DND-41 (cell line): ENCODE results near the gene TUBGCP3.
"Not testable (repeated sequence)": the region's sequence is repeated elsewhere in the genome, so short reads cannot be mapped to it uniquely, and the experiment has no call there.

Experiments
- ATAC-seq: fragments of 200-7000 bp; cut with Tn5 transposase; 3 replicates; pipeline ENCODE4 v1.9.1; 2021; ENCODE audit warnings: low read depth; ENCODE audit not compliant: insufficient read depth
- DNase-seq: peaks from one replicate; pipeline ENCODE4 v3.0.0-alpha.2; 2020
- H2AFZ ChIP-seq: 2 replicates; pipeline ENCODE4 v1.6.0; 2012; ENCODE audit warnings: low read depth, low read length
- H3K27ac ChIP-seq: 2 replicates; pipeline ENCODE4 v1.5.1; 2012; ENCODE audit warnings: low read length, inconsistent platforms
- H3K27me3 ChIP-seq: fragments of 200-600 bp; sonication (generic); 2 replicates; pipeline ENCODE4 v1.6.0; 2012; ENCODE audit warnings: low read length, mild to moderate bottlenecking, inconsistent platforms; ENCODE audit not compliant: insufficient read depth, poor library complexity
- H3K36me3 ChIP-seq: 2 replicates; pipeline ENCODE4 v1.5.1; 2012; ENCODE audit warnings: low read length, inconsistent platforms; ENCODE audit not compliant: insufficient read depth
- H3K4me1 ChIP-seq: 2 replicates; pipeline ENCODE4 v1.5.1; 2012; ENCODE audit warnings: mild to moderate bottlenecking, low read length; ENCODE audit not compliant: insufficient read depth
- H3K4me2 ChIP-seq: 2 replicates; pipeline ENCODE4 v1.6.0; 2012; ENCODE audit warnings: mild to moderate bottlenecking, moderate library complexity, low read length, inconsistent platforms; ENCODE audit not compliant: insufficient read depth
- H3K4me3 ChIP-seq, 2 experiments: fragments of 200-600 bp in 1 of 2; shearing (Covaris generic) in 1 of 2; 2 replicates each; pipeline ENCODE4 v1.5.1; 2012 to 2016; ENCODE audit warnings: inconsistent platforms in 2 of 2, low read length in 2 of 2, mild to moderate bottlenecking in 2 of 2, low read depth in 1 of 2, moderate library complexity in 1 of 2
- H3K79me2 ChIP-seq: 2 replicates; pipeline ENCODE4 v1.6.0; 2012; ENCODE audit warnings: low read length, inconsistent platforms; ENCODE audit not compliant: insufficient read depth
- H3K9ac ChIP-seq: 2 replicates; pipeline ENCODE4 v1.6.0; 2012; ENCODE audit warnings: low read depth, mild to moderate bottlenecking, inconsistent platforms, low read length, moderate library complexity
- H3K9me3 ChIP-seq: 2 replicates; pipeline ENCODE4 v1.5.1; 2012; ENCODE audit warnings: low read length, moderate library complexity, mild to moderate bottlenecking, inconsistent platforms; ENCODE audit not compliant: insufficient read depth, severe bottlenecking
- H4K20me1 ChIP-seq: 2 replicates; pipeline ENCODE4 v1.6.0; 2012; ENCODE audit warnings: low read length; ENCODE audit not compliant: insufficient read depth
- EZH2 ChIP-seq: IDR thresholded peaks from 3 replicates; pipeline ENCODE4 v1.6.1; 2012; ENCODE audit warnings: borderline replicate concordance, low read depth, mild to moderate bottlenecking, moderate library complexity, low read length, inconsistent platforms; ENCODE audit not compliant: severe bottlenecking
- TF ChIP-seq, protein P1 (sequence below): IDR thresholded peaks from 2 replicates; pipeline ENCODE4 v1.5.1; 2012; ENCODE audit warnings: borderline replicate concordance, low read length, moderate library complexity, mild to moderate bottlenecking; ENCODE audit not compliant: poor library complexity, severe bottlenecking; ENCODE audit errors: extremely low read depth

The TUBGCP3 gene

DNA sequence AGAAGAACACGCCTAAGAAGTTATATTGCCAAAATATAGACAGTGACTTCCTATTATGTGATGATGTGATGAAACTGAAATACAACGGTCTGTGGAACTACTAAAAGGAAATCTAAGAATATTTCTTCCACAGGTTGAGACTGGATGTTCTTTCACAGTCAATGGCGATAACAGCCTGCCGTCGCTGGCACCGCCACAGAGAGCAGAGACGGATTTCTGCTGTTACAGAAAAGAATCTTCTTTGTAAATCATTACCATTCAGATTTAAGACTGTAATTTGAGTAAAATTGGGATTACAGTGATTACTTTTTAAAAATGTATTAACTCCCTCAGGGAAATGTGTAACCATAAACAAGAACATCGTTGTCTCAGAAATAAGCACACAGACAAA is 100.8 kb downstream of the TUBGCP3 start:
- DNase-seq (no peak), ATAC-seq (no peak)
- Histone ChIP-seq H3K4me3 (no peak overlapping the region), H2AFZ (no peak overlapping the region), H3K9me3 (no peaks in the 10 kb centered on the region), H3K4me2 (no peak overlapping the region), H3K4me1 (no peaks in the 10 kb centered on the region), H4K20me1 (no peaks in the 10 kb centered on the region; the same call in 1 of the 2 replicates), H3K36me3 (peaks cover 49% of the 10 kb centered on the region), H3K79me2 (no peaks in the 10 kb centered on the region), H3K27me3 (no peaks in the 10 kb centered on the region), H3K9ac (no peak overlapping the region), H3K27ac (no peak overlapping the region)
- TF ChIP-seq, protein P1, sequence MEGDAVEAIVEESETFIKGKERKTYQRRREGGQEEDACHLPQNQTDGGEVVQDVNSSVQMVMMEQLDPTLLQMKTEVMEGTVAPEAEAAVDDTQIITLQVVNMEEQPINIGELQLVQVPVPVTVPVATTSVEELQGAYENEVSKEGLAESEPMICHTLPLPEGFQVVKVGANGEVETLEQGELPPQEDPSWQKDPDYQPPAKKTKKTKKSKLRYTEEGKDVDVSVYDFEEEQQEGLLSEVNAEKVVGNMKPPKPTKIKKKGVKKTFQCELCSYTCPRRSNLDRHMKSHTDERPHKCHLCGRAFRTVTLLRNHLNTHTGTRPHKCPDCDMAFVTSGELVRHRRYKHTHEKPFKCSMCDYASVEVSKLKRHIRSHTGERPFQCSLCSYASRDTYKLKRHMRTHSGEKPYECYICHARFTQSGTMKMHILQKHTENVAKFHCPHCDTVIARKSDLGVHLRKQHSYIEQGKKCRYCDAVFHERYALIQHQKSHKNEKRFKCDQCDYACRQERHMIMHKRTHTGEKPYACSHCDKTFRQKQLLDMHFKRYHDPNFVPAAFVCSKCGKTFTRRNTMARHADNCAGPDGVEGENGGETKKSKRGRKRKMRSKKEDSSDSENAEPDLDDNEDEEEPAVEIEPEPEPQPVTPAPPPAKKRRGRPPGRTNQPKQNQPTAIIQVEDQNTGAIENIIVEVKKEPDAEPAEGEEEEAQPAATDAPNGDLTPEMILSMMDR = no peak
- no peak for TF ChIP-seq EZH2

DNA sequence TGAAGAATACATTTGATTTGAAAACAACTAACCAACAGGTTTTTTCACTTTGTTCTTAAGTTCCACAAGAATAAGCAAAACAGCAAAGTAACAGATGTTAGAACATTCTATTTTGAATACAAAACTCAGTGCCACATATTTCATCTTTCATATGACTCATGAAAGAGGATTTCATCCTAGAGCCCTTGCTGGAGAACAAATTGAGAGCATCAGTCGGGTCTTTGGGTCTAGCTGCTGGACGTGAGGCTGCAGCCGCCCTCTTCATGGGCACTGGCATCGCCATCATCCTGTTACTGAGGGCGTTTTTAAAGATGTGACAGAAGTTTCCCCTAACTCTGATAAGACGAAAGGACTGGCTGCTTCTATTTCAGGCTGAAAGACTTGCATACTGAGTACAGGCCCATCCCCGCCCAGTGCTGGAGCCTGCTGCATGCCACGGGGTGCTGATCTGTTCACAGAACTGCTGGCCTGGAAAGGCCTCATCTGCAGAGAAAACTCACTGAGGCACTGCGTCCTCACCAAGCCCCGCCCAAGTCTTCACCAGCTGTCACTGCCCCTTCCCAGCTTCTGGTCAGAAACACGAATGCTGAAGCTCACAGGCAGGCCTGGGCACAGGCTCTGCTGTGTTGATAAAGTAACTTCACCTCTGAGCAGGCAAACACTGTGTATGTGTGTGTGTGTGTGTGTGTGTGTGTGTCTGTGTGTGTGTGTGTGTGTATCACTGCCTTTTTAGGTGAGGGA is 101.4 kb downstream of the TUBGCP3 start:
- Histone ChIP-seq H3K36me3 (peaks cover 45% of the 10 kb centered on the region), H2AFZ (no peak overlapping the region), H3K9ac (no peak overlapping the region), H4K20me1 (no peaks in the 10 kb centered on the region; the same call in 1 of the 2 replicates), H3K79me2 (no peaks in the 10 kb centered on the region), H3K27ac (no peak overlapping the region), H3K4me3 (no peak overlapping the region), H3K27me3 (no peaks in the 10 kb centered on the region), H3K4me1 (no peaks in the 10 kb centered on the region), H3K9me3 (no peaks in the 10 kb centered on the region), H3K4me2 (no peak overlapping the region)
- ATAC-seq = no peak
- TF ChIP-seq, protein P1 = no peak
- no peak for TF ChIP-seq EZH2
- DNase-seq = no peak

DNA sequence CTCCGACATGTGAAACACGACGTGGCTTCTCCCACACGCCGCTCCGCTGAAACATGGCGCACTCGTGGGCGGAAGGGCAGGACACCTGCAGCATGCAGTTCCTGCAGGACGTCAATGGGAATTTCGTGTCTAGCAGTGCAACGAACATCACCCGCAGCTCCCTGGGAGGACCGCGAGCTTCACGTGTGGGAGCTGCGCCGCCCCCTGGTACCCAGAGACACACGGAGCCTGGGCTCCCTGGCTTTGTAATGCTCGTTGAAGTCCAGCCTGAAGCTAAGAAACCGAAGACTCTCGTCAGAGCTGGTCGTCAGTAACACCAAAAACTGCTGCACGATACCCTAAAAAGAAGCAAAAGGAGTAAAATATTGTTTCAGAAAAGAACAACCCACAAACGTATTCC is 102.1 kb downstream of the TUBGCP3 start:
- H3K4me3 ChIP-seq, H3K27me3 ChIP-seq, H3K79me2 ChIP-seq, H3K9me3 ChIP-seq, DNase-seq, H4K20me1 ChIP-seq, ATAC-seq, H3K4me2 ChIP-seq, H3K4me1 ChIP-seq, H3K9ac ChIP-seq, H3K27ac ChIP-seq, H2AFZ ChIP-seq: not testable (repeated sequence)
- peaks cover 43% of the 10 kb centered on the region for H3K36me3 ChIP-seq

DNA sequence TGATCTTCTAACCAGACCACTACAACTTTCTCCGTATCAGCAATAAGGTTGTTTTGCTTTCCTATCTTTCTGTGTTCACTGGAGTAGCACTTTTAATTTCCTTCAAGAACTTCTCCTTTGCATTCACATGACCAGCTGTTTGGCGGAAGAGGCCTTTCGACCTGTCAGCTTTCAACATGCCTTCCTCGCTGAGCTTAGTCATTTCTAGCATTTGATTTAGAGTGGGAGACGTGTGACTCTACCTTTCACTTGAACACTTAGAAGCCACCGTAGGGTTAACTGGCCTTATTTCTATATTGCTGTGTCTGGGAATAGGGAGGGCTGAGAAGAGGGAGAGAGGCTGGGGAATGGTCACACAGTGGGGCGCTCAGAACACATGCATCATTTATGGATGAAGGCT is 104.7 kb downstream of the TUBGCP3 start:
- DNase-seq = no peak
- TF ChIP-seq, protein P1 = no peak
- no peak for TF ChIP-seq EZH2

More for the DNA sequence above, 104.7 kb downstream of the TUBGCP3 start:
- Histone ChIP-seq H3K4me2 (no peak overlapping the region), H3K9me3 (no peaks in the 10 kb centered on the region), H3K4me1 (no peaks in the 10 kb centered on the region), H3K36me3 (peaks cover 31% of the 10 kb centered on the region), H4K20me1 (no peaks in the 10 kb centered on the region), H3K79me2 (no peaks in the 10 kb centered on the region), H3K4me3 (no peak overlapping the region), H3K9ac (no peak overlapping the region), H2AFZ (no peak overlapping the region), H3K27me3 (no peaks in the 10 kb centered on the region), H3K27ac (no peak overlapping the region)
- ATAC-seq = no peak
